DMS153 (cell line): ENCODE results near the gene MYH9.

ENCODE experiments used
- DNase-seq: peaks from one replicate; lab custom pipeline; 2025; lab: John Stamatoyannopoulos, UW

The MYH9 gene

DNA sequence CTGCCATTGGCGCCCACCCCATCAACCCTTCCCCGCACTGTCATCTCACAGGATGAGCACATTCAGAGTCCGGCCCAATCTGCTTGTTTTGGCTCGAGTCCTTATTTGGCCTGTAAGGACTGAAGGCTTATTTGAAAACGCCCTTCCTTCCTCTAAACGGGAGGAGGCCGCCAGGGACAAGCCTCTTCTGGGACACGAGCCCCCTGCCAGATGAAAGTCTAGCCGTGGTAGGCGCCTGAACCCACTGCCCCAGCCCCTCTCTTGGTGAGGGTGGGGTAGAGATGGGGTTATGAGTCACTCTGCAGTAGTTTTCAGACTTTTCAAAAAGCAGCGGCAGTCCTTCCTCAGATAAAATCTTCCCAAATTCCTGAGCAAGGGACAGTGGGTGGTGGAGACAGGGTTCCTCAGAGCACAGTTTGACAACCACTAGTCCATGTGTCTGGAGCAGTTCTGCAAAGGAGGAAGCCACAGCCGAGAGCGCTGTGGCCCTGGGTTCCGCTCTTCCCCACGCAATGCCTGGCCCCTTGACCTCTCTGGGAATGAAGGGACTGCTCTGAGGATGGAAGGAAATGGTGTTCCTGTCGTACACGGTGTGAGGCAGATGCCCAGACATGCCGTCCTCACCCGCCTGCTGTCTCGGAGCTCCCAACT lies 57.0 kb downstream of the MYH9 start:
- no peak for DNase-seq

GRCh38 chr22:36330127-36330526 lies 57.6 kb downstream of the MYH9 start:
- no peak for DNase-seq

DNA sequence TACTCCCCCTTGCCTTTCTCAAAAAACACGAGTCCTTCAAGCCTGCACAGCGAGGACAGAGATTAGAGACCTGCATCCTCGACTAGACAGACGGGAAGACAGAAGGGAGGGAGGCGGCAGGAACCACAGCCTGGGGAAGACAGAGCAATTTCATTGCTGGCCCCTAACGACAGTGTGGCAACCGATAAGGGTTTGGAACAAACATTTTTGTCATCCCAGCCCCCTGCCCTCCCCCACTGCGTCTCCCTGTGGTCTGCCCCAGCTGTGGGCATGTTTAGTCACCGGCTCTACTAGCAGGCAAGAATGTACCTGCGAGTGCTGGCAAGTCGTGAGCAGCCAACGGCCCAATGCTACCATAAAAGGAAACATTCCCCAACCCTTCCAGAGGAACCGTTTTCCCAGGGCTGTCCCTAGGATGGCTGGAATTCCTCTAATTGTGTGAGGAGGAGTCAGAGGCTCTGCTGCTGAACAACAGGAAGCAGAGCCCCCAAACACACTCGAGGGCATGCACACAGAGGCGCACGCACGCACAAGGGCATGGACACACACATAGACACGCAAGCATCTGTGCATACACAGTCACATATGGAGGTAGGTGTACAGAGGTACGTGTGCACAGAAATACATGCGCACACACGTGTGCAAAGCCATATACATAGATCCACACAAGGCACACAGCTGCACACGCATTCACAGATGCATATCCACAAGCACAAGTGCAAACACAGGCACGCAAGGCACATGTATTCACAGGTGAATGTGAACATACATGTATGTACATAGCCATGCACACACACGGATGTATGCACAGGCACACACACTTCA lies 58.3 kb downstream of the MYH9 start:
- peak; percentile 4 for DNase-seq

GRCh38 chr22:36328635-36329253 lies 59.0 kb downstream of the MYH9 start:
- DNase-seq = no peak

DNA sequence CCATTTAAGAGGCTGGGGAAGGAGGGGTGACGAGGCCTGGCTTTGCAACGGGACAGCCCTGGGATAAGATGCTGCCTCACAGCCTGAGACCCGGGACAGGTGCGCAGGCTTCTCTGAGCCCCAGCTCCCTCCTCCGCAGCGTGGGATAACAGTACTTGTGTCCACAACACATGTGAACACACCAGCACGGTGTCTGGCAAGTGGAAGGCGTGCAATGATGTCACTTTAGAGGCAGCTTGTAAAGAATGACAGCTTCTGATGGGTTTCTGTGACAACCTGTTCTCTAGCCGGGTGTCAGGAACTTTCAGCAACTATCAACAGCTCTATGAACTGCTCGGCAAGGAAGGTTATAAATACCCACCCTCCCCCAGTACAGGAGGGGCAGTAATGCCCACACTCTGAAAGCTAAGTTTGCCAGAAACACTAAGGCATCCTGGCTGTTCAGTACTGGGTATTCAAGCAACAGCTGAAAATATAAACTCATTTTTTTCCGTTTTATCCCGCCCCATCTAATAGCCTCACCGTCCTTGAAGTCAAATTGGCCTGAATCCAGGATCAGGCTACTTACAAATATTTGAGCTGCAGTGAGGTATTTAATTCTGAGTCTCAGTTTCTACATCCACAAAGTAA lies 59.7 kb downstream of the MYH9 start:
- no peak for DNase-seq

DNA sequence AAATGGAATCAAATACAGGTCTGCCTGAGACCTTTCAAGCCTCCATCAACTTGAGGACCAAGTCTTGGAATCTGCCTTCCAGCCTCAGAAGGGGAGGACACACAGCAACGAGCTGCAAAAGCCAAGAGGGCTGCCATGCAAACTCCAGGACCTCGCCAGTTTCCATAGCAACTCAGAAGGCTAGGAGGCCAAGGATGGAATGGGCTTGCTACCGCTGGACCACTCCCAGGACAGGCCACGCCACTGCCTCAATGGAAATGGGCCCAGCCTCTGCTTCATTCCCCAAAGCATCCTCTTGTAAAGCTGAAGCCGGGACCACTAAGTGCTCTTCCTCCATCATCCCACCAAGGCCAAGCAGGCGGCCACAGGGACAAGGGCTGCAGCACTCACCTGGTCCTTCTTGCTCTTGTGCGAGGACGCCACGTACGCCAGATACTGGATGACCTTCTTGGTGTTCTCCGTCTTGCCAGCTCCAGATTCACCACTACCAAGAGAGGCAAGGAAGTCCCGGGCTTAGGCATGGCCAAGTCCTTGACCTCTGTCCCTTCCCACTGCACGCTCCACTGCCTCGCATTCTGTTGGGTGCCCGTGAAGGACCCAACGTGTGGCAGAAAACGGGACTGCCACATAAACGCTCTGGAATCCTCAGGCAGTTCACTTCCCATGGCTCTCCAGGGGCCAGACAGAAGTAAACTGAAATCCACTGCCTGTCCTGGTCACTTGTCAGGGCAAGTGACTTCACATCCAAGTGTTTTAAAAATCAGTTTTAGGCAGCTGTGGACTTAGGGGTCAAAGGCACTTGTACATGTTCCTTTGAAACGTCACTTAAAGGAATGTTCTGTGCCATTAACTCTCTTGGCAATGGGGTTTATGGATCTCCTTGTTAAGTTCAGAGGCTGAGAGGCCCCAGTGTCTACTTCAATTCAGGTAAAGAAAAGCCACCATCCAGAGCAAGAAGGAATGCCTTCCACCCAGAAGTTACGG lies 61.3 kb downstream of the MYH9 start:
- DNase-seq = no peak

DNA sequence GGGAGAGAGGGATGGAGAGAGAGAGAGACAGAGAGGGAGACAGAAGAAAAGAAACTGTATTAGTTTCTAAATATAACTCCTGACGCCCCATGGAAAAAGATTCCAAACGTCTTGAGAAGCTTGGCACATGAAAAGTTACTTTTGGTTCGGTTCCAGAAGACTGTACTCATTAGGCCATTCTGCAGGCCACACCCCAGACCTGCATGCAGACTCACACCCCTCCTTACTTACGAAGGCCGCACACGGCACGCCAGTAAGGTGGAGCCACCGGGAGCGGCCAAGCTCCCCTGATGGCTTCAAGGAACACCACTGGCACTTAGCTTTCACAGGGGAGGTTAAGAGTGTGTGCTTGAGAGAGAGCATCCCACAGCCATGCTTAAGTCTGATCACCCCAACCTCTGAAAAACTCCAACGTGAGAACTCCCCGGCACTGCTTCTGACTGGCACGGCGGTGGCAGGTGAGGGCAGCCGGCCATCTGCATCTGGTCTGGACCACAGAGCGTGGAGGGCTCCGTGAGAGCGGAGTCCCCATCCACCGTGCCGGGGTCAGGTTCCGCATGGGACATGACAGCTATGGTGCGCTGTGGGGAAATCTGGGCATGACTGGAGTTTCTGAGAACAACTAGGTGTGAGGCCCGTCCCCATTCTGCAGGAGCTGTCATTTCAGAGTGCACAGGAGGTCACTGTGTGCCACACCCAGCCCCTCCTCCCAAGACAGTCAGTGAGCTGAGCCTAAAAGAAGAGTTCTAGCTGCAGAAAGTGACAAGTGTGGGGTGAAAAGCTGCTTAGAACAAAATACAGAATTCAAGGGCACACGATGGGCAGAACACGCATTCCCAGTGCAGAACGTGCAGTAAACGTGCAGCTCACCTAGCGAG lies 62.4 kb downstream of the MYH9 start:
- no peak for DNase-seq

DNA sequence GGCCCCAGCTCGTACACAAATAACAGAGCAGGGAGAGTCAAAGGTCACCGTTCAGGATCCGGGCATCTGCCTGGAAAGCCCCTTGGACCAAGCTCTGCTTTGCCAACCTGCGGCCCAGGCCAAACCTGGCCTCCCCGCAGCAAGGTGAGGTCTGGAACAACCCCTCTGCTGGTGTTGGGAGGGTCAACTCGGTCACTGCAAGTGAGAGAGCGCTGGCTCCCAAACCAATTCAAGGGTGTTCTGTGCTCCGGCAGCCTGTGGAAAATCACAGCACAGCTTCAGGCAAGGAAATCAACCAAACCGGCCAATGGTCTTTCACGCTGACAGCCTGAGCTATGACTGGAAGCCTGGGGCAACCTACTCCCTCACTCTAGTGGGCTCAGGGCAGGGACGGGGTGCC lies 63.4 kb downstream of the MYH9 start:
- DNase-seq = no peak

GRCh38 chr22:36323855-36324331 lies 63.9 kb downstream of the MYH9 start:
- DNase-seq = no peak

GRCh38 chr22:36323182-36323854 lies 64.4 kb downstream of the MYH9 start:
- peak; percentile 41 for DNase-seq

DNA sequence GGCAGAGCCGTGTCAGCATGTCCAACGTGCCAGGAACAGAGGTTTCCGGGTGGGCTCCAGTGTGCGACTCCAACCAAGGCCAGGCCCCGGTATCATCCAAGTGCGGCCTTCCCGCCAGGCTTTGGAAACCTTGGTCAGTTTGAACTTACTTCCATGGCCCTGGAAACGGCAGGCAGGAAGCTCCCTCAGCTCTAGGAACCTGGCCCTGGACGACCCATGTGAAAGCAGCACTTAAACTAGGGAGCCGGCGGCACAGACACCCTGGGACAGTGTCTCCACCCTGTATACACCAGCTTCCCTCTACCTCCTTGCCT lies 65.2 kb downstream of the MYH9 start:
- DNase-seq = no peak

GRCh38 chr22:36321797-36322601 lies 65.8 kb downstream of the MYH9 start:
- DNase-seq = no peak

DNA sequence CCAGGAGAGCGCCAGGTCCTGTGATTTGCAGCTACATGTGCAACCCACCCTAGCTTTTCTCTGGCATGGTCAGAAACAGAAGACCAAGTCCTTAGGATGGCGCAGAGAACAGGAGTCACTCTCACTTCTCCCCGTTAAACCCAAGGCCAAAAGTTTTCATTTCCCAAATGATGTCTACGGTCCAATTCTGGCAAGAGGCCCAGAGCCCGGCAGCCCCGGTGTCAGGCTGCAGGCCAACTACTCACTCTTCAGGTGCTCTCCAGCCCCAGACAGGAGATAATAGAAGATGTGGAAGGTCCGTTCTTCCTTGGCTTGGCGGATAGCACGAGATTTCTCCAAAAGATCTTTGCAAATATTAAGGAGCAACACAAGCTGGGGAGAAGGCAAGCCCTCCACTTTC lies 67.2 kb downstream of the MYH9 start:
- no peak for DNase-seq

- DNase-seq = no peak
These were observed 67.9 kb downstream of the MYH9 start for GRCh38 chr22:36319595-36320497.

GRCh38 chr22:36318442-36318841 lies 69.3 kb downstream of the MYH9 start:
- no peak for DNase-seq

GRCh38 chr22:36317658-36318271 lies 70.0 kb downstream of the MYH9 start:
- no peak for DNase-seq

- DNase-seq = no peak
These were observed 71.3 kb downstream of the MYH9 start for GRCh38 chr22:36316419-36316818.

DNA sequence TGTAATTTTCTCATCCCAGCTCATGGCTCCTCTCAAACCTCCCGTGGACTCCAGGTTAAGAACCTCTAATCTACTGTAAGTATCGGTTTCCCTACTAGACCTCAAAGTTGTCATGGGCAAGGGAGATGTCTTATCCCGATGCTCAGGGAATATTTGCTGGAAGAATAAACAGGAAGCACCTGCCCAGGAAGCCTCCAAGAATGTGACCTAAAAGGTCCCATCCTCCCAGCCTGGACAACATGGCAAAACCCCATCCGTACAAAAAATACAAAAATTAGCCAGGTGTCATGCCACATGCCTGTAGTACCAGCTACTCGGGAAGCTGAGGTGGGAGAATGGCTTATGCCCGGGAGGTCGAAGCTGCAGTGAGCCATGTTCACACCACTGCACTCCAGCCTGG lies 72.4 kb downstream of the MYH9 start:
- no peak for DNase-seq
